VCaP (cell line): ENCODE results near the gene KLHL13.

Experiments used
- H3K27ac ChIP-seq: fragments of 450-650 bp; 2 replicates; pipeline ENCODE4 v1.5.1; 2017
- TF ChIP-seq, protein P1 (sequence below): fragments of 450-650 bp; conservative IDR thresholded peaks from 2 replicates; pipeline ENCODE4 v1.5.1; 2017; ENCODE audit warnings: mild to moderate bottlenecking, moderate library complexity

KLHL13 gene

DNA sequence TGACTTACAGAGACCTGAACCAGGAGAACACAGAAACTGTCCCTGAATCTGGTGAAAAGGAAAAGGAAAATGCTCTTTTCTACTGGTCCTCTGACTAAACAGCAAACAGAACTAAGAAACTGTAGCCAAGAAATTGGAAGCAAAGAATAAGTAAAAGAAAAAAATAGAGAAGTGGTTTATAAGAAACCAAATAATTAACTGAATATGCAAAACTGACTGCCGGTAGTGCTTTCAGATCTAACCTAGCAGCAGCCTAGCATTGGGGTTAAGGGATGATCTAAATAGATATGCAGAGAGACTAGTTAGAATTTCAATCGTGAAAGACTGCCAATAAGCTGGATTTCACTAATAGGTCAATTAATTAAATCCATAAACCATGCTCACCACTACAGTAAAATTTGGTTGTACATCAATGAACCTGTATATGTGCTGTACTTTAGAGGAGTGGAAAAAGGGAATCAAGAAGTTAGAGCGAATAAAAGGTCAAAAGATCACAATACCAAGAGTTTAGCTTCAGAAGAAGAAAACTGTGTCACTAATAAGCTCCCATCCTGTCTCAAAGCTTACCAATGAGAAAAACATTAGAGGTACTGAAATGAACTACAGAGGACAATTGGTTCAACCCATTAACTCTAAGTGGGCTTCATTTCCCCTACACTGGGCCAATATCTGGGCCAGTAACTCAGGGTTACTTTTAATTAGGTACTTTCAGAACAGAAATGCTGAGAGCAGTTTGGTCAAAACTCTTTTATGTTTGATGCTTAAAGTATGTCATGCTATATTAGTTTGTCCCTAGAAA lies 53.6 kb downstream of the KLHL13 start:
- H3K27ac ChIP-seq: no peak overlapping the region
- TF ChIP-seq, protein P1, sequence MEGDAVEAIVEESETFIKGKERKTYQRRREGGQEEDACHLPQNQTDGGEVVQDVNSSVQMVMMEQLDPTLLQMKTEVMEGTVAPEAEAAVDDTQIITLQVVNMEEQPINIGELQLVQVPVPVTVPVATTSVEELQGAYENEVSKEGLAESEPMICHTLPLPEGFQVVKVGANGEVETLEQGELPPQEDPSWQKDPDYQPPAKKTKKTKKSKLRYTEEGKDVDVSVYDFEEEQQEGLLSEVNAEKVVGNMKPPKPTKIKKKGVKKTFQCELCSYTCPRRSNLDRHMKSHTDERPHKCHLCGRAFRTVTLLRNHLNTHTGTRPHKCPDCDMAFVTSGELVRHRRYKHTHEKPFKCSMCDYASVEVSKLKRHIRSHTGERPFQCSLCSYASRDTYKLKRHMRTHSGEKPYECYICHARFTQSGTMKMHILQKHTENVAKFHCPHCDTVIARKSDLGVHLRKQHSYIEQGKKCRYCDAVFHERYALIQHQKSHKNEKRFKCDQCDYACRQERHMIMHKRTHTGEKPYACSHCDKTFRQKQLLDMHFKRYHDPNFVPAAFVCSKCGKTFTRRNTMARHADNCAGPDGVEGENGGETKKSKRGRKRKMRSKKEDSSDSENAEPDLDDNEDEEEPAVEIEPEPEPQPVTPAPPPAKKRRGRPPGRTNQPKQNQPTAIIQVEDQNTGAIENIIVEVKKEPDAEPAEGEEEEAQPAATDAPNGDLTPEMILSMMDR: no peak

DNA sequence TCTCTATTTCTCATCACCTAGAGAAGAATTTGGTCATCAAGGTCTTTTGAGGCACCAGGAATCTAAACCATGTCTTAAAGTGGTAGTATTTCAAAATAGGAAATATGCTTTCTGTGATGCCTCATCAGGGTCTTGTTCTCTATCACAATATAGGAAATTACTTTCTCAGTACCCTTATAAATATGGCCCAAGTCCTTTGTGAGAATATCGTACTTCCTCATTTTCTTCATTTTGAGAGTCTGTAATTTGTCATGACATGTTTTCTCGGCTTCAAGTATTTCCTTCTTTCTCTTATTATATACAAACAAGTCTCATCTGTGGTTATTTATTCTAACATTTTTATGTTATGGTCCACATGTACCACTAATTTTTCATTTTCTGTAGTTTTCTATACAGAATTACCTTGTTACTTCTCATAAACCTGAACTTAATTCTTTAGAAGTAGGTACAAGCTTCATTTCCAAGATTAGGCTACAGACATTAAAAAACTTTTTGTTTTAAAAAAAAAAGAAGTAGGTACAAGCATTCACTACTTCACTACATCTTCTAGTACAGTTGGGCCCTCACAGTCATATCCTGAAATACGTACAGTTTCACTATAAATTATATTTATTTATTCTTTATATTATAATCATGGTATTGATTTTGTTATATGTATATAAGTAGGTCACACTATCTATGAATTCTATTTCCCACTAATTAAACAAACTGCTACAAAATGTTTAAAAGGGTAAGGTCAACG lies 54.4 kb downstream of the KLHL13 start:
- TF ChIP-seq, protein P1: no peak

DNA sequence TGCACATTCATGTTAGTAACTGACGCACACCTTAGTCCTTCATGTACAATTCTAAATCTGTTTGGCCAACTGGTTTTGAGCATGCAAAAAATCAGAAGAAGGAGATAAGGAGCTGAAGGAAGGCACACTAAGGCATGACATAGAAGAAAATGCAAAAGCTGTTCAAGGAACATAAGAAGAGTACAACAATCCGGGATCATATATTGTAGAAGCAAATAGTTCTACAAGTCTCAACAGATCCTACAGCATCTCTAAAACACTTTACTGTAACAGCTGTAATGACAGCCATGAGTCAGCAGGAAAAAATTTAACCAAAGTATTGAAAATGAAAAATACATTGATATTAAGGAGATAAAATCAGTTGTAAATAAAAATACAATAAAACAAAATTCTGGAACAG lies 57.7 kb downstream of the KLHL13 start:
- no peak overlapping the region for H3K27ac ChIP-seq
- TF ChIP-seq, protein P1: no peak

More for the DNA sequence above, 54.4 kb downstream of the KLHL13 start:
- H3K27ac ChIP-seq: no peak overlapping the region

DNA sequence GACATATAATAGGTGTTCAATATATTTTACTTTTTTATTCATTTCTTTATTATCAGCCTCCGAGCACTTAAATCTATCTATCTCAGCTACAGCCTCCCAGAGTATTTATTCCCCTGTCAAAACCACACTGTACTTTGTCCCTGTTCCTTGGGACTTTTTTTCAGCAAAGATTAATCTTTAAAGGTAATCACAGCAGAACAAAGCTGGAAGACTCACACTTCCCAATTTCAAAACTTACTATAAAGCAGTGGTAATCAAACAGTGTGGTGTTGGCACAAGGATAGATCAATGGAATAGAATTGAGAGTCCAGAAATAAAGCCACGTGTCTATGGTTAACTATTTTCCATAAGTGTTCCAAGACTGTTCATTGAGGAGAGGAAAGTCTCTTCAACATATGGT lies 59.7 kb downstream of the KLHL13 start:
- H3K27ac ChIP-seq: no peak overlapping the region
- TF ChIP-seq, protein P1: no peak

DNA sequence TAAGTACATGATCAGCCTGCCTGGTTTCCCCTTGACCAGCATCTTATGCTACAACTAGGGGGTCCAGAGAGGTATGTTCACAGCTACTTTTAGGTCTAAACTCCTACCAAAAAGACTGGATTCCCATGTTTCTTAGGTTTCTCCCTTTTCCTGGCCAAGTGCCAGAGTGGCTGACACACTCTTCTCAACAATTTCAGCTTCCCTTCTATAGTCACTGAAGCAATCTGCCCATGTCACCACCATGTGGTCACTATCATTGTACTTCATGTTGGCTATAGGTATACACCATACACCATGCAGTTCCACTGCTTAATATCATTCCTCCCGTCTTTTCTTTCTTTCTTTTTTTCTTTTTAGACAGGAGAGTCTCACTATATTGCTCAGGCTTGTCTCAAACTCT lies 66.9 kb downstream of the KLHL13 start:
- TF ChIP-seq, protein P1: no peak
- H3K27ac ChIP-seq: no peak overlapping the region

DNA sequence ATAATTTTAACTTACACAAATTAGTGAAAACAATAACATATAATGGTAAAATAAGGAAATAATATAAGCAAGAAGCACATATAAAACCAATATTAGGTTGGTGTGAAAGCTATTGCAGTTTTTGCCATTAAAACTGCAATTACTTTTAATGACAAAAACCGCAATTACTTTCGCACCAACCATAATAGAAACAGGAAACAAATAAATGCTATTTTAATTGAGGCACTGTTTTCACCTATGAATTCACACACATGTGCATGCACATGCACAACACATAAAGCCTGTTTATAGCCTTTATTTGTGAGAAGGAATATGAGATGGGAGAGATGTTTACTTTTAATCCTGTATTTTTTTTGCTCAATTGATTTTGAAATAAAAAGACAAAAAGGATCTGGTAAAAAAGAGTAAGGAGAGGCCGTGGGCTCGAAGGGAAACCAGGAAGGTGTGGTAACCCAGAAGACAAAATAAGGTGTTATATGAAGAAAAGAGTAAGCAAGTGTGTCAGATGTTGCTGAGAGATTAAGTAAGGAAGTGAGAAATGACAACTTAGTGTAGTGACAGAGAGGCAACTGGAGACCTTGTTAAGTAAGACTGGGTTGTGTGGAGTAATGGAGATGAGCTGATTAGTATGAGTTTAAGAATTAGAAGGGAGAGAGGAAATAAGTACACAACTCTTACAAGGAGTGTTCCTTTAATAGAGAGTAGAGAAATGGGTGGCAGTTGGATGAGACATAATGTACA lies 69.0 kb downstream of the KLHL13 start:
- TF ChIP-seq, protein P1: no peak
- H3K27ac ChIP-seq: no peak overlapping the region

DNA sequence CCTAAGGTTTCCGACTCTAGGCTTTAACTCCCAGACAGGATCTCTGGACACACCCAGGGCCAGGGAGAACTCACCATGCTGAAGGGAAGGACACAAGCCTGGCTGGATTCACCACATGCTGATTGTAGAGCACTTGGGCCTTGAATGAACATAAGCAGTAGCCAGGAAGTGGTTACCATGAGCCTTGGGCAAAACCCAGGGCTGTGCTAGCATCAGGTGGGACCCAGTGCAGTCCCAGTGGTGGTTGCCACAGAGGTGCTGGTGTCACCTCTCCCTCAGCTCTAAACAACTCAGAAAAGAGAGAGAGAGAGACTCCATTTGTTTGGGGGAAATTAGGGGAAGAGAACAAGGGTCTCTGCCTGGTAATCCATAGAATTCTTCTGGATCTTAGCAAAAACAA lies 77.0 kb downstream of the KLHL13 start:
- TF ChIP-seq, protein P1: no peak
- H3K27ac ChIP-seq: no peak overlapping the region
